Islet of Langerhans (tissue), 1 donor: ENCODE measurements around the gene ADD1.
"Not testable (repeated sequence)": the region's sequence is repeated elsewhere in the genome, so short reads cannot be mapped to it uniquely, and the experiment has no call there.

ENCODE experiments used
- FAIRE-seq: peaks from one replicate; lab custom pipeline; 2011; peaks lifted over from hg19 to GRCh38; lab: Jason Lieb, UNC

Gene ADD1

DNA sequence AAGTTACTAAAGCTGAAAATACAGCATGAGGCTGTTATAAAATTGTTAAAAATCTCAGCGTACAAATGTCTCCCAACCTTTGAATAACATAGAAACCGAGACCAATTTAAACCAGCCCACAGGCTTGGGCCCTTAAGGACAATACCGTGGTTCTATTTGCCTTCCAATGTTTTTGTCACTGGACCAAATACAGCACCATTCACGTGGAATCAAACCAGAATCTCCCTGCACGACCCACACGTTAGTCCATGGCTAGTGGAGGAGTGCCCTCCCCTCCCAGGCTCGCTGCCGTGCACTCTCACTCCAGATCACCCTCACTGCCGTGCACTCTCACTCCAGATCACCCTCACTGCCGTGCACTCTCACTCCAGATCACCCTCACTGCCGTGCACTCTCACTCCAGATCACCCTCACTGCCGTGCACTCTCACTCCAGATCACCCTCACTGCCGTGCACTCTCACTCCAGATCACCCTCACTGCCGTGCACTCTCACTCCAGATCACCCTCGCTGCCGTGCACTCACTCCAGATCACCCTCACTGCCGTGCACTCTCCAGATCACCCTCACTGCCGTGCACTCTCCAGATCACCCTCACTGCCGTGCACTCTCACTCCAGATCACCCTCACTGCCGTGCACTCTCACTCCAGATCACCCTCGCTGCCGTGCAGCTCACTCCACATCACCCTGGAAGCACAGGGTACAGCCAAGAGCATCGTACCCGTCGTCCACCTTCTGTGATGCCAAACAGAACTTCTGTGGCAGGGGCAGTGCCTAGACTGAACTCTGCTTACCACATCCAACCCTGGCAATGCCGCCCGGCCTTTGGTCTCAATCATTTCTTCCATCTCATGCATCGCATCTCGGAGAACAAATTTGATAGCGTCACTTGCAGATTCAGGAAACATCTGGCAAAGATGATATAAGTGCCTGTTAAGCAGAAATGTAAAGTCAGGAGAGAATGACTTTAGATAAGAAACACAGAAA is 102.3 kb downstream of the ADD1 start:
- FAIRE-seq, result not testable (repeated sequence)

DNA sequence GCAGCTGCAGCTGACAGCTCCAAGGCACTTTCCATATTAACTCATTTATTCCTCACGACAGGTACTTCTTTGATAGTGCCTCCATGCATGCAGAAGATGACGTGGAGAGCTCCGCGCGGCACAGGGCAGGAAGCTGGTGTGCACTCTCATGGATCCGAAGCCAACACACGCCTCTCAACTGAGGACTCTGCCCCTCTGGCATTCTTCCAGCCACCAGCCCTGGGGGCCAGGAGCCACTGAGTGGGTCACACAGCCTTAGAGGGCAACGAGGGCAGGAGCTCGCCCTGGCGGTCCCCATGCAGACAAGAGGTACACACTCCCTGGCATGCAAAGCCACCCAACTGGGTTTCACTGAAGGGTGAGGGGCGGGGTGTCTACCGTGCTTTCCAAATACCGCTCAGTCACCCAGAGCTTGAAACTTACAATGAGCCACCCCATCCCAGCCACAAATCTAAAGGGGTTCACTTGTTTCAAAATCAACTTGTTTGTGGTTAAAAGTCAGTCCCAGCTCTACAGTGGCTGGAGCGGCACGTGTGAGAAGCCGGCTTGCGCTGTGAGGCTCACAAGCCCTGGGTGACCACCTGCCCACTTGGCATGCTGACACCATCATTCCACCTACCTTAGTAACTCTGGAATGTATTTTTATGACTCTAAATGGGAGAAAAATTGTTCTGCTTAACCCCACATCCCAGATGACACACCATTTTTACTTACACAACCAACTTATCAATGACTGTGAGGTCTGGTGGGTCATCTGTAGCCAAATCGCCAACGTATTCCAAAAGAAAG is 103.4 kb downstream of the ADD1 start:
- no peak for FAIRE-seq

- FAIRE-seq, result no peak
Measured at GRCh38 chr4:2947926-2948325, 104.3 kb downstream of the ADD1 start.

DNA sequence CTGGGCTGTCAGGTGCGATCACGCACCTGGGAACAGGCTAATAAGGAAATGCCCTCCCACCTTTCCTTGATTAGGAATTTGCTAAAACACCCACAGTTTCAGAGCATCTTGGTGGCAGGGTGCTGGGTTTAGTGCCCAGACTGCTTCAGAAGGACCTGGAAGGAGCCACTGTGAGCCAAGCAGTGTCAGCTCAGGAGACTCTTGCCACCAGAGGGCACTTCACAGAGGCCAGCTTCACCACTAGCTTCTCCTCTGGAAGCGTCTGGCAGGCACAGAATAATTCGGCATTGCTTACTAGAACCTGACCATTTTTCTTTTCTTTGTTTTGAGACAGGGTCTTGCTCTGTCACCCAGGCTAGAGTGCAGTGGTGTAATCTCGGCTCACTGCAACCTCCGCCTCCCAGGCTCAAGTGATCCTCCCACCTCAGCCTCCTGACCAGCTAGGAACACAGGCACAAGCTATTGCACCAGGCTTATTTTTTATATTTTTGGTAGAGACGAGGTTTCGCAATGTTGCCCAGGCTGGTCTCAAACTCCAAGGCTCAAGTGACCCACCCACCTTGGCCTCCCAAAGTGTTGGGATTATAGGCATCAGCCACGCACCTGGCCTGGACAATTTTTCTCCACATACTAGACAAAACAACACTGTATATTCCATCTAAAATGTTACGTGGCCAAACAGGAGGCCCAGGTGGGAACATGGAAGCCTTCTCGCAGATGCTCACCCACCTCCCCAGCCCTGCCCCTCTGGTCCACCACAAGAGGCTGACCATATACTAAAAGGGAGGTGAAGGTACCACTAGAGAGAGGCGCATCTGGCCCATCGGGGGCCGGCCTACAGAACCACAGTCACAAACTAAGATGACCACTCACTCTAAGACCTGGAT is 105.5 kb downstream of the ADD1 start:
- no peak for FAIRE-seq

- no peak for FAIRE-seq
Measured at GRCh38 chr4:2949782-2950125, 106.1 kb downstream of the ADD1 start.

GRCh38 chr4:2950221-2950989 is 106.8 kb downstream of the ADD1 start:
- FAIRE-seq, result no peak

GRCh38 chr4:2953496-2953895 is 109.9 kb downstream of the ADD1 start:
- FAIRE-seq, result no peak

GRCh38 chr4:2954358-2955185 is 110.9 kb downstream of the ADD1 start:
- FAIRE-seq, result no peak

DNA sequence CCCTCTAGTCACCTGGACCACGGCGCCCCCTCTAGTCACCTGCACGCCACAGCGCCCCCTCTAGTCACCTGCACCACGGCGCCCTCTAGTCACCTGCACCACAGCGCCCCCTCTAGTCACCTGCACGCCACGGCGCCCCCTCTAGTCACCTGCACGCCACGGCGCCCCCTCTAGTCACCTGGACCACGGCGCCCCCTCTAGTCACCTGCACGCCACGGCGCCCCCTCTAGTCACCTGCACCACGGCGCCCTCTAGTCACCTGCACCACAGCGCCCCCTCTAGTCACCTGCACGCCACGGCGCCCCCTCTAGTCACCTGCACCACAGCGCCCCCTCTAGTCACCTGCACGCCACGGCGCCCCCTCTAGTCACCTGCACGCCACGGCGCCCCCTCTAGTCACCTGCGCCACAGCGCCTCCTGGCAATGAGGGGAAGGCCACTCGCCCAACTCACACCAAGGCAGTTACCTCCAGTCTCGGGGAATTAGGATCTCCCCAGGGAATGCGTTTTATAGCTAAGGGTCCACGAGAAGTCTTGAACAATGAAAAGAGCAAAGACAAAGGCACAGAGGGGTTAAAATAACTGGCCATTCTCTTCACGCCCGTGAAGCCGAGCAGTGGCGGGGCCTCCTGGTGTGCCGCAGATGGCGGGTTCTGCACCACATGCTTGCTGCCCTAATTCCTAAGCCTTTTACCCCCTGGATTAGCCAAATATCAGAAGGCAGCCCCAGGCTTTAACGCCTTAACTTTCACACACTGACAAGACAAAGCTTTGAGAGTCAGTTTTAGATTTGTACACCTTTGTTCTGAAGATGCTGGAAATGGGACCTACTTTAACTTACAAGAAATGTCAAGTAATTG is 111.8 kb downstream of the ADD1 start:
- FAIRE-seq, result not testable (repeated sequence)

- no peak for FAIRE-seq
Measured at GRCh38 chr4:2958446-2958845, 114.8 kb downstream of the ADD1 start.

GRCh38 chr4:2960450-2960849 is 116.8 kb downstream of the ADD1 start:
- not testable (repeated sequence) for FAIRE-seq

DNA sequence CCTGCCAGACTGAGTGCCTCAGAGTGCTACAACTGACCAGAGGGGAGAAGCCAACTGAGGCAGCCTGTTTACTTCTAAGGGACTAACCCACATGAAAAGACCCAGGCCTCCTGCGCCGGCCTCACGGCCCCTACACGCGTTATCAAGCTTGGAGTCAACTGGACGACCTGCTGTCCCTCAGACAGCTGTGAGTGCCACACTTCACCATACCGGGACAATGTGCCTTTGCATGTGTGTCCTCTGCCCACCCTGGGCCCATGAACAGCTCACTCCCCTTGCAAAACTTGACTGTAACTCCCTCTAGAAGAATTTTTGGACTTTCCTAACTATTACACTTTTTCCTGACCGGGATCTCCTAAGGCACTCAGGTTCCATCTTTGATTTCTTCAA is 117.8 kb downstream of the ADD1 start:
- FAIRE-seq, result no peak

DNA sequence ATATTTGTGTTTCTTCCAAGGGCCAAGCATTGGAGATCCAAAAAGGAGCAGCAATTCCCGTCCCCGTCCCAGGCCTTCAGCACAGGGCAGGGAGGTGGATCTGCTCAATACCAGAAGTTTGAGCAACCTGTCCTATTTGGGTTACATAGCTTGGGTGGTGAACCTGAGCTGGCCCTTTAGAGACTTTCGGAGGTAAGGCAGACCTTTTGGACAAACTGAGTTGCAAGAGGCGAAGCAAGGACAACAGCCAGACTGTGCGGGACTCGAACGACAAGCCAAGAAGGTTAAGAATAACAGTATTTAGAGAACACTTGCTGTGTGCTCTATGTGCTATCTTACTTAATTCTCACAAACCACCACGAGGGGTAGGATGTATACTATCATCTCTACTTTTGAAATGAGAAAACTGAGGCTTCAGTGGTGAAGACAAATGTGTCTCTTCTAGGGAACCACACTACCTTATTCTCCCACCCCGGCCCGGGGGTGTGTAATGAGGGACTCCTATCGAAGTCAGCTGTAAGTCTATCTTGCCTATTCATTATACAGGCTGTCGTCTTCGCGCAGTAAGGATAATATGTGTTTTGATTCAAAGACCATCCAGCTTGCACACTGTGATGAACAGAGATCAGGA is 118.3 kb downstream of the ADD1 start:
- no peak for FAIRE-seq

DNA sequence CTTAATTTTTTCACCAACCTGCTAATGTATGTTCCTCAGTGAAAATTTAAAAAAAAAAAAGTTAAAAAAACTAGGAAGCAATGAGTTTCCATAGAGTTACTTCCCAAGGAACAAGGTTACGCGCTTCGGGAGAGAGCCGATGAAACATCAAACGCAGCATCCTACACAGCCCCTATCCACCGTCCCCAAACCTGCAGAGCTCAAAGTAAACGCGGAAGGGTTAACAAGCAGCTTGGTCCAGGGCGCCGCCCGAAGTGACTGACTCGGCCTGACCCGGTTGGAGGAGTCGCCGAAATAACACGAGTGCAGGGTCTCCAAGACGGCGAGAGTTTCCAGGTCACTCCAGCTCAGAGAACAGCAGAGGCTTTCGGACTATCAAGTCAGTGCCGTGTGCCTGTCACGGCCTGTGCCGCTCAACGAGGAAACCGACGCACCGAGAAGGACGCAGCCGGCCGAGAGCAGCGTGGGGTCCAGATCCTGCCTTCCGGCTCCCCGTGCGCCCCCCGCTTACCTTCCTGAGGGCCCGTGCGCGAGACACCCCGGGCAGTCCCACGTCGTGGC is 119.0 kb downstream of the ADD1 start:
- no peak for FAIRE-seq

DNA sequence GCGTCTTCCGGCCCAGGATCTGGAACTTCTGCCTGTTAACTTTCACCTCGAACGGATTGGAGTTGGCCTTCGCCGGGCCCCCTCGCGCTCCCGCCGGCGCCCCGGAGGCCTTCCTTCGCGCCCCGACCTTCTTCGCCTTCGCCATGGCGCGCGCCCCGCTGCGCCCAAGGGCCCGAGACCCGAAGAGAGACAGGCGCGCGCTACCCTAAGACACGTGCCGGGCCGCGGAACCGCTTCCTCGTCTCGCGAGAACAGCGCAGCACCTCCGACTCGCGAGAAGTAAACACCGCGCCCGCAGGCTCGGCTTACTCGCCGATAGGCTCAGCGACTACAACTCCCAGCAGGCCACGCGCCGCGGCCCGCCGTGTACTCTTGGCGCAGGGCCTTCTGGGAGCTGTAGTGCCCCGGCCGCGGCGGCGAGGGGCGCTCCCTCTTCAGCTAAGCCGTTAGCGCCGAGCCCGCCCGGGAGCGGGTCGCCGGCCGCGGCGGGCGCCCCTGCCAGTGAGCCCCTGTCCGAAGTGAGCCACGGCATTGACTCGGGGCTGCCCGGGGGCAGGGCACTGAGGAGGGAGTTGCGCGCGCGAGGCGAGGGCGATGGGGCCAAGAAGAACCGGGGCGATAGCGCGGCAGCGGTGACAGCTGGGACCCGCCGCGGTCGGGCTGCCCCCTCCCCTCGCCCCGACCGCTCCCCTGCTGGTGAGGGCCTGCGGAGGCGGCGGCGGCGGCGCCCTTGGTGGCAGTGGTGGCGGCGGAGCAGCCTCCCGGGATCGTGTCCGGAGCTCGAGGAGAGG is 119.7 kb downstream of the ADD1 start, which contains the start of the genes GRK4 and NOP14:
Gene GRK4 (plus strand): TSS at position 397 of the 791 bp plus-strand sequence. CDS start 500 bp downstream, outside the sequence.
Gene NOP14 (minus strand): TSS at position 232 of the 791 bp plus-strand sequence. CDS start 87 bp downstream, at position 145.
- FAIRE-seq, result peak; percentile 58

- FAIRE-seq, result no peak
Measured at GRCh38 chr4:2963966-2964471, 120.4 kb downstream of the ADD1 start.

GRCh38 chr4:2964706-2965258 is 121.1 kb downstream of the ADD1 start:
- no peak for FAIRE-seq
